ENCODE measurements around the gene IL12RB2. TPM values are rescaled to one million over a fixed set of nuclear protein-coding genes. Genes with fewer than 3 reads are reported as not detected.

IL12RB2 gene
- total RNA-seq, 1 donor from 2014 or later: 1.1 TPM

- Mint-ChIP-seq H3K27ac (no peak overlapping the region), H3K4me3 (no peak overlapping the region), H3K9me3 (no peaks in the 10 kb centered on the region), H3K4me1 (no peaks in the 10 kb centered on the region), H3K36me3 (ENCODE audit: low read depth) (no peaks in the 10 kb centered on the region), H3K27me3 (no peaks in the 10 kb centered on the region)
- no peak for TF ChIP-seq CTCF (IDR thresholded peaks at IDR 0.05)
- POLR2A ChIA-PET: no interaction called here
- CTCF ChIA-PET: no interaction called here
- intact Hi-C loops (cut with micrococcal nuclease): no loop called here
- ATAC-seq (ENCODE audit: low read depth): no peak
- no peak for DNase-seq
These were observed 54.0 kb downstream of the IL12RB2 start for GRCh38 chr1:67361641-67362040.

DNA sequence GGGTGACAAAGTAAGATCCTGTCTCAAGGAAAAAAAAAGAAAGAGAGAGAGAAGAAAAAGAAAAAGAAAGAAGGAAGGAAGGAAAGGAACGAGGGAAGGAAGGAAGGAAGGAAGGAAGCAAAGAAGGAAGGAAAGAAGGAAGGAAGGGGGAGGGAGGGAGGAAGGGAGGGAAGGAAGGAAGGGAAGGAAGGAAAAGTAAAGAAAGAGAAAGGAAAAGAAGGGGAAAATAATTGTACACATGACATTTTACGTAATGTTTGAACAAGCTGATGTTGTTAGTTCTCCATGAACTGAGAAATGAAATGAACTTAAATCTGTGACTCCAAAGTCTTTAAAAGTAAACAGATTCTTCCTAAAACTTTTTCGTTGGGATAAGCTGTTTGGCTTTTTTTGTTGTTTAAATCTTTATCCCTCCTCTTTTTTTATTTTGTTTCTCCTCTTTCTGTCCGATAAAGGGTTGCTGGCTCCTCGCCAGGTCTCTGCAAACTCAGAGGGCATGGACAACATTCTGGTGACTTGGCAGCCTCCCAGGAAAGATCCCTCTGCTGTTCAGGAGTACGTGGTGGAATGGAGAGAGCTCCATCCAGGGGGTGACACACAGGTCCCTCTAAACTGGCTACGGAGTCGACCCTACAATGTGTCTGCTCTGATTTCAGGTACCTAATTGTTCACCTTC, 59.8 kb downstream of the IL12RB2 start:
- Mint-ChIP-seq H3K9me3 (no peaks in the 10 kb centered on the region), H3K4me3 (no peak overlapping the region), H3K27me3 (no peaks in the 10 kb centered on the region), H3K27ac (no peak overlapping the region), H3K4me1 (no peaks in the 10 kb centered on the region), H3K36me3 (ENCODE audit: low read depth) (no peaks in the 10 kb centered on the region)
- ChIA-PET CTCF (no interaction called here), POLR2A (no interaction called here)
- TF ChIP-seq CTCF (IDR thresholded peaks at IDR 0.05): no peak
- DNase-seq: no peak
- no peak for ATAC-seq (ENCODE audit: low read depth)
- intact Hi-C loops (cut with micrococcal nuclease): no loop called here

- Mint-ChIP-seq H3K9me3 (no peaks in the 10 kb centered on the region), H3K4me1 (no peaks in the 10 kb centered on the region), H3K27me3 (no peaks in the 10 kb centered on the region), H3K4me3 (no peak overlapping the region), H3K36me3 (ENCODE audit: low read depth) (no peaks in the 10 kb centered on the region), H3K27ac (no peak overlapping the region)
- DNase-seq: no peak
- POLR2A ChIA-PET: no interaction called here
- intact Hi-C loops (cut with micrococcal nuclease): no loop called here
- TF ChIP-seq CTCF (IDR thresholded peaks at IDR 0.05): no peak
- no peak for ATAC-seq (ENCODE audit: low read depth)
- CTCF ChIA-PET: no interaction called here
These were observed 60.4 kb downstream of the IL12RB2 start for GRCh38 chr1:67368046-67368514.

DNA sequence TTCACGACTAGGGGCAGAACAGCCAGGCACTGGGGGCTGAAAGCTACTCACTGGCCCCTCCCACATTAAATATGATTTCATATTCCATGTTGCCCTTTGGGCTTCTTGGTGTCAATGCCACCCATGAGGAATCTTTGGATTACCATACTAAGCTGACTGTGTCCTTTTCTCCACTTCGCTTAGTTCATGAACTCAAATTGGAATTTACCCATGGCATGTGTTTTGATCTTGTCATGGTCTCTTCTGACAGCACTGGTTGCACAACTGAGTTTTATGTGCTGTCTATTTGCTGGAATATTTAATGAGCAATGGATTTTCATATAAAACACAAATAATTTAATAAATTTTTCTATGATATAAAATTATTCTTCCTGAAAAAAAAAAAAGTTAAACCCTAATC, 63.4 kb downstream of the IL12RB2 start:
- POLR2A ChIA-PET: no interaction called here
- ATAC-seq (ENCODE audit: low read depth) (no peak), DNase-seq (no peak)
- intact Hi-C loops (cut with micrococcal nuclease): no loop called here
- no peak for TF ChIP-seq CTCF (IDR thresholded peaks at IDR 0.05)
- H3K36me3 Mint-ChIP-seq (ENCODE audit: low read depth): no peaks in the 10 kb centered on the region
- no peak overlapping the region for H3K27ac Mint-ChIP-seq
- no peak overlapping the region for H3K4me3 Mint-ChIP-seq
- H3K27me3 Mint-ChIP-seq: no peaks in the 10 kb centered on the region
- CTCF ChIA-PET: interaction anchor here (1.2 kb wide), 1 partner anchor 129 kb away, joined by 3 read pairs; no protein-coding TSS in a partner anchor
- no peaks in the 10 kb centered on the region for H3K9me3 Mint-ChIP-seq
- no peaks in the 10 kb centered on the region for H3K4me1 Mint-ChIP-seq

GRCh38 chr1:67371681-67372080, 64.0 kb downstream of the IL12RB2 start:
- DNase-seq (no peak), ATAC-seq (ENCODE audit: low read depth) (no peak)
- intact Hi-C loops (cut with micrococcal nuclease): no loop called here
- no peaks in the 10 kb centered on the region for H3K4me1 Mint-ChIP-seq
- no peaks in the 10 kb centered on the region for H3K36me3 Mint-ChIP-seq (ENCODE audit: low read depth)
- POLR2A ChIA-PET: no interaction called here
- H3K9me3 Mint-ChIP-seq: no peaks in the 10 kb centered on the region
- H3K4me3 Mint-ChIP-seq: no peak overlapping the region
- CTCF ChIA-PET: no interaction called here
- H3K27ac Mint-ChIP-seq: no peak overlapping the region
- no peak for TF ChIP-seq CTCF (IDR thresholded peaks at IDR 0.05)
- no peaks in the 10 kb centered on the region for H3K27me3 Mint-ChIP-seq

Data from activated B cell treated with CpG ODN at 0.5 μM for 24 hours (primary cell).